ENCODE results near the gene DNAJC15. TPM values are rescaled to one million over a fixed set of nuclear protein-coding genes. Genes with fewer than 3 reads are reported as not detected.

Gene DNAJC15
- total RNA-seq, 4 donors from 2014 or later: 9.3 to 21.6 (median 12.7) TPM

DNA sequence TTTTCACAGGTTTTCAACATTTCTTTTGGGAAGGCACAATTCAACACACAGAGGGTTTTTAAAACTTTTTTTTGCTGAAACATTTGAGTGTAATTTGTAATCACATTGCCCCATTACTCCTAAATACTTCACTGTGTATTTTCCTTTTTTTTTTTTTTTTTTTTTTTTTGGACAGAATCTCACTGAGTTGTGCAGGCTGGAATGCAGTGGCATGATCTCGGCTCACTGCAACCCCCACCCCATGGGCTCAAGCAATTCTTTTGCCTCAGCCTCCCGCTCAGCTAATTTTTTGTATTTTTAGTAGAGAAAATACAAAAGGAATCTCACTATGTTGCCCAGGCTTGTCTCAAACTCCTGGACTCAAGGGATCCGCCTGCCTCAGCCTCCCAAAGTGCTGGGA lies 14.8 kb upstream of the DNAJC15 start:
- no peak for ATAC-seq
- H3K36me3 ChIP-seq: no peaks in the 10 kb centered on the region
- no peak overlapping the region for H3K27ac ChIP-seq
- TF ChIP-seq EP300 (IDR thresholded peaks at IDR 0.05): no peak
- no peak for TF ChIP-seq POLR2A (IDR thresholded peaks at IDR 0.05)
- no peak for TF ChIP-seq POLR2AphosphoS5 (IDR thresholded peaks at IDR 0.05)
- TF ChIP-seq CTCF (IDR thresholded peaks at IDR 0.05): no peak
- H3K27me3 ChIP-seq: no peaks in the 10 kb centered on the region
- no peaks in the 10 kb centered on the region for H3K9me3 ChIP-seq
- peaks cover 4 to 14% (median 7%) of the 10 kb centered on the region in 3 donors for H3K4me1 ChIP-seq
- H3K4me3 ChIP-seq: no peak overlapping the region
- 95% methylated on average over 2 of the region's 3 CpGs; no CpG with 5 or more reads in 1 of the 2 donors for WGBS, 2 donors (ENCODE audit: low coverage in 1 of 2)

- Histone ChIP-seq H3K36me3 (no peaks in the 10 kb centered on the region), H3K9me3 (no peaks in the 10 kb centered on the region), H3K27ac (no peak overlapping the region), H3K4me1 (peaks cover 4 to 13% (median 7%) of the 10 kb centered on the region in 3 donors), H3K27me3 (no peaks in the 10 kb centered on the region), H3K4me3 (no peak overlapping the region)
- TF ChIP-seq POLR2A (IDR thresholded peaks at IDR 0.05) (no peak), EP300 (IDR thresholded peaks at IDR 0.05) (no peak), POLR2AphosphoS5 (IDR thresholded peaks at IDR 0.05) (no peak), CTCF (IDR thresholded peaks at IDR 0.05) (no peak)
- ATAC-seq: no peak
- 75 to 92% methylated on average over 1 of the region's 1 CpG for WGBS, 2 donors (ENCODE audit: low coverage in 1 of 2)
Measured at GRCh38 chr13:43009506-43009905, 13.9 kb upstream of the DNAJC15 start.

GRCh38 chr13:43014162-43014561 lies 9.2 kb upstream of the DNAJC15 start:
- Histone ChIP-seq H3K27me3 (no peaks in the 10 kb centered on the region), H3K4me3 (no peak overlapping the region), H3K27ac (no peak overlapping the region), H3K4me1 (no peaks in the 10 kb centered on the region), H3K36me3 (no peaks in the 10 kb centered on the region), H3K9me3 (no peaks in the 10 kb centered on the region)
- ATAC-seq: no peak
- WGBS, 2 donors (ENCODE audit: low coverage in 1 of 2): 59 to 69% methylated on average over 2 to 3 of the region's 3 CpGs
- TF ChIP-seq EP300 (IDR thresholded peaks at IDR 0.05) (no peak), POLR2AphosphoS5 (IDR thresholded peaks at IDR 0.05) (no peak), POLR2A (IDR thresholded peaks at IDR 0.05) (no peak), CTCF (IDR thresholded peaks at IDR 0.05) (no peak)

GRCh38 chr13:43016226-43016625 lies 7.2 kb upstream of the DNAJC15 start:
- no peak for ATAC-seq
- 79 to 86% methylated on average over 5 of the region's 5 CpGs for WGBS, 2 donors (ENCODE audit: low coverage in 1 of 2)
- TF ChIP-seq CTCF (IDR thresholded peaks at IDR 0.05): no peak
- TF ChIP-seq EP300 (IDR thresholded peaks at IDR 0.05): no peak
- no peak for TF ChIP-seq POLR2AphosphoS5 (IDR thresholded peaks at IDR 0.05)
- no peak for TF ChIP-seq POLR2A (IDR thresholded peaks at IDR 0.05)

GRCh38 chr13:43019811-43020210 lies 3.6 kb upstream of the DNAJC15 start:
- TF ChIP-seq POLR2A (IDR thresholded peaks at IDR 0.05) (no peak), CTCF (IDR thresholded peaks at IDR 0.05) (no peak), POLR2AphosphoS5 (IDR thresholded peaks at IDR 0.05) (no peak), EP300 (IDR thresholded peaks at IDR 0.05) (no peak)
- ATAC-seq: no peak

More at GRCh38 chr13:43016226-43016625, 7.2 kb upstream of the DNAJC15 start:
- Histone ChIP-seq H3K4me1 (no peaks in the 10 kb centered on the region), H3K27me3 (no peaks in the 10 kb centered on the region), H3K36me3 (no peaks in the 10 kb centered on the region), H3K9me3 (no peaks in the 10 kb centered on the region), H3K4me3 (no peak overlapping the region), H3K27ac (no peak overlapping the region)

More at GRCh38 chr13:43019811-43020210, 3.6 kb upstream of the DNAJC15 start:
- no peak overlapping the region for H3K4me3 ChIP-seq
- WGBS, 2 donors (ENCODE audit: low coverage in 1 of 2): 52 to 58% methylated on average over 2 of the region's 2 CpGs
- peaks cover 0 to 12% (median 0%) of the 10 kb centered on the region in 3 donors for H3K4me1 ChIP-seq
- no peaks in the 10 kb centered on the region for H3K27me3 ChIP-seq
- no peaks in the 10 kb centered on the region for H3K36me3 ChIP-seq
- no peaks in the 10 kb centered on the region for H3K9me3 ChIP-seq
- H3K27ac ChIP-seq: no peak overlapping the region
